ENCODE results near the gene ATP5F1E.

GRCh38 chr20:59006167-59006863 lies 25.8 kb downstream of the ATP5F1E start:
- TF ChIP-seq CTCF (IDR thresholded peaks at IDR 0.05; ENCODE audit: borderline replicate concordance, extremely low read depth, low read length, poor library complexity, severe bottlenecking) (no peak), EZH2 (IDR thresholded peaks at IDR 0.05; ENCODE audit: borderline replicate concordance, low read depth, low read length, severe bottlenecking) (no peak)
